Peyer's patch (tissue), 4 donors: ENCODE data around the gene IL11RA.

Experiments used
- CTCF ChIP-seq, 6 experiments: fragments of 450-650 bp in 4 of 6; fragments of 200-600 bp in 2 of 6; sonication (generic) in 1 of 6; IDR thresholded peaks; one replicate each; pipeline ENCODE4 v1.5.1; 2017 to 2019; ENCODE audit warnings: antibody characterized with exemption in 6 of 6, mild to moderate bottlenecking in 3 of 6, moderate library complexity in 1 of 6
- POLR2A ChIP-seq, 2 donors: fragments of 450-650 bp; IDR thresholded peaks; one replicate each; pipeline ENCODE4 v1.5.1; 2017; ENCODE audit warnings: antibody characterized with exemption in 2 of 2, mild to moderate bottlenecking in 2 of 2, moderate library complexity in 2 of 2

DNA sequence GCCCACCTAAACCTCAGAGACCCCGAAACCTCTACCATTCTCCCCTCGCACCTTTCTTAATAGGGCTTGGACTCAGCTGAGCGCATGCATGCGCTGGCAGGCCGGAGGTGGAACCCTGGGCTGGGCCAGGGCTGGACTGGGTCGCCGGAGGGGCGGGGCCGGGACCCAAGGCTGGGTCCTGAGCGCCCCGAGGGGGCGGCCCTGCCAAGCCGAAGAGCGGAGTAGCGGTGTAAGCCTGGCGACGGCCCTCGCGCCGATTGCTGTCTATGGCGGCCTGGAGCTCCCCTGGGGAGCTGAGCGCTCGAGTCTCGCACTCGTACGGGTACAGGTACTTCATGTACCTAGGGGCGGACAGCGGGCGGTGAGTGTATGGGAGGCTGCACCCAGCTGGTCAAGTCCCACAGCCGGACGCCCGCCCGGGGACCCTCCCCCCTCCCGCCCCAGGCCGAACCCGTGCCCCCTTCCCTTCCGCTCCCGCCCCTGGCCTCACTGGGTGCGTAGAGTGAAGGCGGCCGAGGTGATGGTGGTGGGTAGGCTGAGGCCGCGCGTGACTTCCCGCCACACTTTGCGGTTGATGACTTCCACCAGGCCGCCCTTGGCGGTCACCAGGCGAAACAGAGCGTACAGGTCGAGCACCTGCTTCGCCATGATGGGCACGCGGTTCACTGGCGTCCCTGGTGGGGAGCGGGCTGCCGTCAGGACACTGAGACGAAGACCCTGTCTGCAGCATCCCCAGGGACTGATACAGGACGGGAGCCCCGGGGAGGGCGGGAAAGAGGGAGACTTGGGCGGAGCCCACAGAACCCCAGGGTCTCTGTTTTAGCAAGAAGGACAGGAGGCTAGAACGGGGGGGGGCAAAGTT, 28.4 kb upstream of the IL11RA start:
- TF ChIP-seq CTCF (IDR thresholded peaks at IDR 0.05) (no peak), POLR2A (IDR thresholded peaks at IDR 0.05) (no peak)
